ENCODE measurements around the gene B3GNT7.

B3GNT7 gene

DNA sequence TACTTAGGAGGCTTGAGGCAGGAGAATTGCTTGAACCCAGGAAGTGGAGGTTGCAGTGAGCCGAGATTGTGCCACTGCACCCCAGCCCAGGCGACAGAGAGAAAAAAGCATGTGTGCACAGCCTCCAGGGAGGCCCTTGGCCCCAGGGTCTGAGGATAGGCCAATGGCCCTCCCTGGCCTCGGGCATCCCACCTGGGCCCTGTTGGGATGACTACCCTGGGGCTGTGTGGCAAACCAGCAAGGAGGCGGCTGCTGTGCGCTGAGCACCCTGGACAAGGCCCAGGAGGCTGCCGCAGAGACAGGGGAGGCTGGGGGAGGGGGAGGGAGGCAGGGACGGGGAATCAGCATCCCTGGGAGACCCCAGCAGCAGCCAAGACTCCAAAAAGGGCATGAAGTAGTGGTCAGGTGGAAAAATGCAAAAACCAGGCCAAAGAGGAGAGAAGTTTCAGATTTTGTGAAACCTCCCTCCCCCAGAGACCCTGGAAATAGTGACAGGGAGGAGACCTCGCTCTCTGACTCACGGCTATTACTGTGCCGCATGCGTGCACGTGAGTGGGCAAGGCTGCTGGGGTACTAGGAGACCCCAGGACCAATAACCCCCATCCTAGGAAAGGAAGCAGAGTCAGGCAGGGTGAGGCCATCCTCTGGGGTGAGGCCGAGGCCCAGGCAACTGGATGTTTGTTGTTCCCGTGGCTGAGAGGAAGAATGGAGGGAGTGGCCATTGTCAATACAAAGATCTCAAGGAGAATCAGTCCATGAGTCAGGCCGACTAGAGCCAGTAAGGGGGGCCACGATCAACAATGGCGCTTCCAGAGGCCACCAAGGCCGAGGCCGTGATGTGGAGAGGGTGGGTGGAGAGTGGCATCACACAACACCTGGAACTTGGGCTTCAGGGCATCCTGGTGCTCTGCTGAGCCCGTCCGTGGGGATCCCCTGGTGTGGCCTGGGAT, 16.0 kb upstream of the B3GNT7 start:
- TF ChIP-seq FOXM1 (IDR thresholded peaks at IDR 0.05; ENCODE audit: borderline replicate concordance, low read depth), result no peak
- no peak for TF ChIP-seq RAD21 (IDR thresholded peaks at IDR 0.05; ENCODE audit: low read depth)
- TF ChIP-seq, protein P1, sequence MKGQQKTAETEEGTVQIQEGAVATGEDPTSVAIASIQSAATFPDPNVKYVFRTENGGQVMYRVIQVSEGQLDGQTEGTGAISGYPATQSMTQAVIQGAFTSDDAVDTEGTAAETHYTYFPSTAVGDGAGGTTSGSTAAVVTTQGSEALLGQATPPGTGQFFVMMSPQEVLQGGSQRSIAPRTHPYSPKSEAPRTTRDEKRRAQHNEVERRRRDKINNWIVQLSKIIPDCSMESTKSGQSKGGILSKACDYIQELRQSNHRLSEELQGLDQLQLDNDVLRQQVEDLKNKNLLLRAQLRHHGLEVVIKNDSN (IDR thresholded peaks at IDR 0.05), result no peak
- TF ChIP-seq CREB1 (IDR thresholded peaks at IDR 0.05; ENCODE audit: low read depth), result no peak
- no peak for TF ChIP-seq TEAD4 (IDR thresholded peaks at IDR 0.05)
- TF ChIP-seq CEBPB (IDR thresholded peaks at IDR 0.05), result no peak
- no peak for TF ChIP-seq EGR1 (IDR thresholded peaks at IDR 0.05)

DNA sequence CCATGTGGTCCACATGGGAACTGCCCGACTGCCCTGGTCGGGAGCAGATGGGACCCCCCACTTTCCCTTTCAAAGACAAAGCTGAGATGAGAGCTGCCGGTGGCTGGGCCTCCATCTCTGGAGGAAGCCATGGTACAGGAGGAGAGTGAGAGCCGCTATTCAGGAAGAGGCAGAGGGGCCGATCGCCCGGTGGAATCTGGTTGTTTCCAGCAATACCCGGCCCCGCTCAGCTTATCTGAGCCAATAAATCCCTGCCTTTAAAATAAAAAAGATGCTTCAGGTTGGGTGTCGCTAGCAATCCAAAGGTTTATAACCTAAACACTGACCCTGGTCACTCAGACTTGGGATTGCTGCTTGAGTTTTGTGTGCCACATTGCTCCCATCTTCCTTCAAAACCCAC, 15.2 kb upstream of the B3GNT7 start:
- no peak for TF ChIP-seq YY1 (IDR thresholded peaks at IDR 0.05; ENCODE audit: low read depth)
- no peak for TF ChIP-seq TEAD4 (IDR thresholded peaks at IDR 0.05)

DNA sequence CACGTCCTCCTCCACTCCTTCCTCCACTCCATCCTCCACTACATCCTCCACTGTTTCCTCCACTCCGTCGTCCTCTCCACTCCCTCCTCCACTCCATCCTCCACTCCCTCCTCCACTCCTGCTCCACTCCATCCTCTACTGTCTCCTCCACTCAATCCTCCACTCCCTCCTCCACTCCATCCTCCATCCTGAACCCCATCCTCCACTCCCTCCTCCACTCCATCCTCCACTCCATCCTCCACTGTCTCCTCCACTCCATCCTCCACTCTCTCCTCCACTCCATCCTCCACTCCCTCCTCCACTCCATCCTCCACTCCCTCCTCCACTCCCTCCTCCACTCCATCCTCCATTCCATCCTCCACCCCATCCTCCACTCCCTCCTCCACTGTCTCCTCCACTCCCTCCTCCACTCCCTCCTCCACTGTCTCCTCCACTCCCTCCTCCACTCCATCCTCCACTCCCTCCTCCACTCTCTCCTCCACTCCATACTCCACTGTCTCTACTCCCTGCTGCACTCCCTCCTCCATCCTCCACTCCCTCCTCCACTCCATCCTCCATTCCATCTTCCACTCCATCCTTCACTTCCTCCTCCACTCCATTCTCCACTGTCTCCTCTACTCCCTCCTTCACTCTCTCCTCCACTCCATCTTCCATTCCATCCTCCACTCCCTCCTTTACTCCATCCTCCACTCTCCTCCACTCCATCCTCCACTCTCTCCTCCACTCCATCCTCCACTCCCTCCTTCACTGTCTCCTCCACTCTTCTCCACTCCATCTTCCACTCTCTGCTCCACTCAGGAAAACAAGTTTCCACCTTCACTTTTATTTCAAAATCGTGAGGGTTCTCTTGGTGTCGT, 14.3 kb upstream of the B3GNT7 start:
- no peak for TF ChIP-seq TEAD4 (IDR thresholded peaks at IDR 0.05)
- TF ChIP-seq, protein P2, sequence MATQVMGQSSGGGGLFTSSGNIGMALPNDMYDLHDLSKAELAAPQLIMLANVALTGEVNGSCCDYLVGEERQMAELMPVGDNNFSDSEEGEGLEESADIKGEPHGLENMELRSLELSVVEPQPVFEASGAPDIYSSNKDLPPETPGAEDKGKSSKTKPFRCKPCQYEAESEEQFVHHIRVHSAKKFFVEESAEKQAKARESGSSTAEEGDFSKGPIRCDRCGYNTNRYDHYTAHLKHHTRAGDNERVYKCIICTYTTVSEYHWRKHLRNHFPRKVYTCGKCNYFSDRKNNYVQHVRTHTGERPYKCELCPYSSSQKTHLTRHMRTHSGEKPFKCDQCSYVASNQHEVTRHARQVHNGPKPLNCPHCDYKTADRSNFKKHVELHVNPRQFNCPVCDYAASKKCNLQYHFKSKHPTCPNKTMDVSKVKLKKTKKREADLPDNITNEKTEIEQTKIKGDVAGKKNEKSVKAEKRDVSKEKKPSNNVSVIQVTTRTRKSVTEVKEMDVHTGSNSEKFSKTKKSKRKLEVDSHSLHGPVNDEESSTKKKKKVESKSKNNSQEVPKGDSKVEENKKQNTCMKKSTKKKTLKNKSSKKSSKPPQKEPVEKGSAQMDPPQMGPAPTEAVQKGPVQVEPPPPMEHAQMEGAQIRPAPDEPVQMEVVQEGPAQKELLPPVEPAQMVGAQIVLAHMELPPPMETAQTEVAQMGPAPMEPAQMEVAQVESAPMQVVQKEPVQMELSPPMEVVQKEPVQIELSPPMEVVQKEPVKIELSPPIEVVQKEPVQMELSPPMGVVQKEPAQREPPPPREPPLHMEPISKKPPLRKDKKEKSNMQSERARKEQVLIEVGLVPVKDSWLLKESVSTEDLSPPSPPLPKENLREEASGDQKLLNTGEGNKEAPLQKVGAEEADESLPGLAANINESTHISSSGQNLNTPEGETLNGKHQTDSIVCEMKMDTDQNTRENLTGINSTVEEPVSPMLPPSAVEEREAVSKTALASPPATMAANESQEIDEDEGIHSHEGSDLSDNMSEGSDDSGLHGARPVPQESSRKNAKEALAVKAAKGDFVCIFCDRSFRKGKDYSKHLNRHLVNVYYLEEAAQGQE (IDR thresholded peaks at IDR 0.05; ENCODE audit: low read depth), result no peak
- no peak for TF ChIP-seq RAD21 (IDR thresholded peaks at IDR 0.05; ENCODE audit: low read depth)
- TF ChIP-seq, protein P1 (IDR thresholded peaks at IDR 0.05), result no peak
- no peak for TF ChIP-seq EP300 (IDR thresholded peaks at IDR 0.05; ENCODE audit: borderline replicate concordance)
- TF ChIP-seq YY1 (IDR thresholded peaks at IDR 0.05; ENCODE audit: low read depth), result no peak
- no peak for TF ChIP-seq TAF1 (IDR thresholded peaks at IDR 0.05; ENCODE audit: low read depth)
- no peak for TF ChIP-seq NFIC (IDR thresholded peaks at IDR 0.05)
- TF ChIP-seq FOXM1 (IDR thresholded peaks at IDR 0.05; ENCODE audit: borderline replicate concordance, low read depth), result no peak
- no peak for TF ChIP-seq ZBTB7A (IDR thresholded peaks at IDR 0.05; ENCODE audit: low read depth)
- TF ChIP-seq, protein P3, sequence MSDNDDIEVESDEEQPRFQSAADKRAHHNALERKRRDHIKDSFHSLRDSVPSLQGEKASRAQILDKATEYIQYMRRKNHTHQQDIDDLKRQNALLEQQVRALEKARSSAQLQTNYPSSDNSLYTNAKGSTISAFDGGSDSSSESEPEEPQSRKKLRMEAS (IDR thresholded peaks at IDR 0.05), result no peak
- TF ChIP-seq CEBPB (IDR thresholded peaks at IDR 0.05), result no peak
- no peak for TF ChIP-seq CREB1 (IDR thresholded peaks at IDR 0.05; ENCODE audit: low read depth)
- no peak for TF ChIP-seq TCF12 (IDR thresholded peaks at IDR 0.05; ENCODE audit: low read depth)
- no peak for TF ChIP-seq EGR1 (IDR thresholded peaks at IDR 0.05)

DNA sequence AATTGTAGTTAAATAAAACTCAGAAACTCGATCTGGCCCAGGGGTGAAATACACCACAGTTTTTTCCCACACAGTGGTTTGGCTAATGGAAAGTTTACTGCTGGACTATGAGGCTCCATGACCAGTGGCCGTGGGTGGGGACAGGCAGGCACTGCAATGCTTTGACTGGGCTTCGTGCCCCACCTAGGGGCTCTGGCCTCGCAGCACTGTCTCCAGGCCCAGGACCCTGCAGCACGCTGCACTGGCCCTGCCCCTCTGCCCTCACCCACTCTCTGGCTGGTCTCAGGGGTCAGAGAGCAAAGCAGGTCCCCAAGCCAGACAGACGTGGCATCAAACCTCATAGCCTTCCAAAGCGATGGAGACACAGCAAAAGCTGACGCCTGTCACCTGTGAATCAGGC, 13.4 kb upstream of the B3GNT7 start:
- TF ChIP-seq, protein P3 (IDR thresholded peaks at IDR 0.05), result no peak
- TF ChIP-seq TCF12 (IDR thresholded peaks at IDR 0.05; ENCODE audit: low read depth) (no peak), RAD21 (IDR thresholded peaks at IDR 0.05; ENCODE audit: low read depth) (no peak), TEAD4 (IDR thresholded peaks at IDR 0.05) (no peak), EGR1 (IDR thresholded peaks at IDR 0.05) (no peak), CEBPB (IDR thresholded peaks at IDR 0.05) (no peak), ZBTB7A (IDR thresholded peaks at IDR 0.05; ENCODE audit: low read depth) (no peak), NFIC (IDR thresholded peaks at IDR 0.05) (no peak), CREB1 (IDR thresholded peaks at IDR 0.05; ENCODE audit: low read depth) (no peak), FOXM1 (IDR thresholded peaks at IDR 0.05; ENCODE audit: borderline replicate concordance, low read depth) (no peak), EP300 (IDR thresholded peaks at IDR 0.05; ENCODE audit: borderline replicate concordance) (no peak), YY1 (IDR thresholded peaks at IDR 0.05; ENCODE audit: low read depth) (no peak)
- TF ChIP-seq, protein P2 (IDR thresholded peaks at IDR 0.05; ENCODE audit: low read depth), result no peak

DNA sequence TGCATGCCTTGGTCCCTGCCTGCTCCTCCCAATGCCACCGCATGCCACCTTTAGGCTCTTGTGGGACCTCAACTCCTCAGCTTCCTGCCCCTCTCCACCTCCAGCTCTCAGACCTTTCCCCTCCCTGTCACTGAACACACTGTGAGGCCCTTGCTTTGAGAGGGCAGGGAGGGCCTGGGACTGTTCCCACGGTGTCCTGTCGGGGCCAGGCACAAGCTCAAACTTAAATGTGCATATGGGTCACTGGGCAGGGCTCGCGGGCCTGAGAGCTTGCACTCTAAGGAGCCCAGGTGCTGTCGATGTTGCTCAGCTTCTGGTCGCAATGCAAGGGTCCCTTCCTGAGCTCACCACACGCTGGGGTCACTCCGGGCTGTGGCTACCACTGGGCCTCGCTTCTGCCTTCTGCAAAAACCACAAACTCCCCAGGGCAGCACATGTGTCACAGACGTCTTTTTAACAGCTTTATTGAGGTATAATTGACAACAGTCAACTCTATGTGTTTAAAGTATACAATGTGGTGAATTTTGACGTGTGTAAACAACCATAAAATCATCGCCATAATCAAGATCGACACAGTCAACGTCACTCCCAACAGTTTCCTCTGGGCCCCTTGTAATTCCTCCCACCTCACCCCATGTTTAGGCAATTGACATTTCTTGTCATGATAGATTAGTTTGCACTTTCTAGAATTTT, 11.9 kb upstream of the B3GNT7 start:
- TF ChIP-seq CEBPB (IDR thresholded peaks at IDR 0.05) (no peak), TAF1 (IDR thresholded peaks at IDR 0.05; ENCODE audit: low read depth) (no peak), FOXM1 (IDR thresholded peaks at IDR 0.05; ENCODE audit: borderline replicate concordance, low read depth) (no peak), CREB1 (IDR thresholded peaks at IDR 0.05; ENCODE audit: low read depth) (no peak), YY1 (IDR thresholded peaks at IDR 0.05; ENCODE audit: low read depth) (no peak), EGR1 (IDR thresholded peaks at IDR 0.05) (no peak), EP300 (IDR thresholded peaks at IDR 0.05; ENCODE audit: borderline replicate concordance) (no peak), RAD21 (IDR thresholded peaks at IDR 0.05; ENCODE audit: low read depth) (no peak), TEAD4 (IDR thresholded peaks at IDR 0.05) (no peak), TCF12 (IDR thresholded peaks at IDR 0.05; ENCODE audit: low read depth) (no peak), ZBTB7A (IDR thresholded peaks at IDR 0.05; ENCODE audit: low read depth) (no peak), NFIC (IDR thresholded peaks at IDR 0.05) (no peak)
- TF ChIP-seq, protein P1 (IDR thresholded peaks at IDR 0.05), result no peak
- TF ChIP-seq, protein P3 (IDR thresholded peaks at IDR 0.05), result no peak
- TF ChIP-seq, protein P2 (IDR thresholded peaks at IDR 0.05; ENCODE audit: low read depth), result no peak
